ENCODE results near the gene CUX1.

GRCh38 chr7:102300643-102301221, 483.3 kb downstream of the CUX1 start:
- TF ChIP-seq CTCF (IDR thresholded peaks at IDR 0.05) (no peak), POLR2A (IDR thresholded peaks at IDR 0.05) (no peak)
